HG03378 (cell line): ENCODE results near the gene LRP3.
"Not testable (repeated sequence)": the region's sequence is repeated elsewhere in the genome, so short reads cannot be mapped to it uniquely, and the experiment has no call there.

Experiments used
- ATAC-seq: cut with Tn5 transposase; IDR thresholded peaks from one replicate; pipeline ENCODE4 v1.9.1; 2021; ENCODE audit warnings: mild to moderate bottlenecking, moderate library complexity; ENCODE audit not compliant: unreplicated experiment

Gene LRP3

DNA sequence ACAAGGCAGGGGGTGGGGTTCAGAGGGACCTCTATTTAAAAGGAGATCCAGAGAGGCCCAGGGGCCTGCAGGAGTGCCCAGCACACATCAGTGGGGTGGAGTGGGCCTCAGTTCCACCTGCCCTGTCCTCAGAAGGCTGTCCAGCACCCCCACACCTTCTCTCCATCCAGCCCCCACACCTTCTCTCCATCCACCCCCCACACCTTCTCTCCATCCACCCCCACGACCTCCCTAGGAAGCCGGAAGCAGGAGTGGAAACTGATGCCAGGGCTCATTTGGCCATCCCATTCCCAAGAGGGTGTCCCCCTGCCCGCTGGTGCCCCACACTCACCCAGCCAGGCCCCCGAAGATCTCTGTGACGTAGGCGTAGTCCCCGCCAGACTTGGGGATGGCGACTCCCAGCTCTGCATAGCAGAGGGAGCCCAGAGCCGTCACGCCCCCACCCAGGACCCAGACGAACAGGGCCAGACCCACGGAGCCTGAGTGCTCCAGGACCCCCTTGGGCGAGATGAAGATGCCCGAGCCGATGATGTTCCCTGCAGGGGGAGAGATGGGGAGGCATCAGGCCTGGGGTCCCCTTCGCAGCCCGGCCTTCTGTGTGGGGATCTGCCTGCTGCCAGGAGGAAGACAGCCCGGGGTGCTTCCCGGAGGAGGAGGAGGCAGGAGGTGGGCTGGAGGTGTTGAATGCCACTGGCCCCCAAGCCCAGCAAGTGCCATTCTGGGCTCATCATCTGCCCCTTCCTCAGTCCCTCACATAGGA, 21.5 kb downstream of the LRP3 start:
- no peak for ATAC-seq

DNA sequence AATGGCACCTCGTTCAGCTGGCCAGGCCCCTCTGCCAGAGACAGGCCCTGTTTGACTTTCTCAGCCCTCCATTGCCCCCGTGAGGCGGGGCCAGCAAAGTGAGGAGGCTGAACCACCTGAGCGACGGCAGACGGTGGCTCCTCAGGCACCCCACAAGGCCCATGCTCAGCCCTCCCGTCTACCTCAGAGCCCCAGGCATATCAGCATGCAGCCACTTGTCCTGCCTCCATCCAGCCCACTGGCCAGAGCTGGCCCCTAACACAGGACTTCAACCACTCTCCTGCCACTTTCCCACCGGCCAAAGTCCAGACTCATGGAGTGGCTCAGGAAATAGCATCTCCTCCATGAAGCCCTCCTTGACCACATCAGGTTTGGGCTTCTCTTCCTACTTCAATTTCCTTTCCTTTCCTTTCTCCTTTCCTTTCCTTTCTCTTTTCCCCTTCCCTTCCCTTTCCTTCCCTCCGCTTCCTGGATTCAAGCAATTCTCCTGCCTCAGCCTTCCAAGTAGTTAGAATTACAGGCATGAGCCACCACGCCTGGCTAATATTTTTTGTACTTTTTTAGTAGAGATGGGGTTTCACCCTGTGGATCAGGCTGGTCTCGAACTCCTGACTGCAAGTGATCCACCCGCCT, 22.2 kb downstream of the LRP3 start:
- no peak for ATAC-seq

DNA sequence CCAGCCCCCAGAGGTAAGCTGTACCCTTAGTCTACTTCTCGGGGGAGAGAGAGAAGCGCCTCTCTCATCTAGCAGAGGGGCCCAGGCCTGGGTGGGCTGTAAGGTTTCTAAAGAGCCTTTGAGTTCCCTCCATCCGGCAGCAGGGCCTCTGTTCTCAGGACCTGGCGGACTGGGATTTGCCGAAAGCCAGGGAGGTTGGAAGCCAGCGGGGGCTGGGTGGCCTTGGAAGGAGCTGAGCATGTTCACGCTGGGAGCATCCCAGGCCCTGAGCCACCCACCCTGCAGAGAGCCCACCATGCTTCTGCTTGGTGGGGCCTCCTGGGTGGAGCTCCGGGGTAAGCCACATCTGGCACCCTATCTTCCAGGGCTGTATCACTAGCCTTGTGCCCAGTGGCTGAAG, 23.8 kb downstream of the LRP3 start:
- no peak for ATAC-seq

DNA sequence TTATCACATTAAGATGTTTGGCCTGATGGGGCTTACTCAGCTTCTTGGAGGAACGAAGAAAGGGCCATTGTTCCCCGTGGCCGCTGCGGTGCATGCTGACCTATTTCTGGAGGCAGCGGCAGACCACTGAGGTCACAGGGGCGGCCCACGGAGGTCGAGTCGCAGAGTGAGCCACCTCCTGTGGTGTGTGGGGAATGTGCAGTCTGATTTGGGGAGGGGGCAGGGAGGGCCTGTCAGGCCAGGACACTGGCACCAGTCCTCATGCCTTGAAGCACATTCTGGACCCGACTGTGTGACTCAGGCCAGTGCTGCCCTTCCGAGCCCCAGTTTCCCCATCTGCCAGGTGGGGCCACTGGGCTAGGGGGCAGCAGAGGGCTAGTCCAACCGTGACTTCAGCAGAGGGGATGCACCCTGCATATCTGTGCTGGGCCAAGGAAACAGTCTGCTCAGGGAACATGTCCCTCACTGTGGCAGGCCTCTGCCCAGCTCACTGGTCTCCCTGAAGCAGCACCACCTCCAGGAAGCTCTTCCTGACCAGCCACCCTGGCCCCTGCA, 25.2 kb downstream of the LRP3 start:
- ATAC-seq, result no peak

DNA sequence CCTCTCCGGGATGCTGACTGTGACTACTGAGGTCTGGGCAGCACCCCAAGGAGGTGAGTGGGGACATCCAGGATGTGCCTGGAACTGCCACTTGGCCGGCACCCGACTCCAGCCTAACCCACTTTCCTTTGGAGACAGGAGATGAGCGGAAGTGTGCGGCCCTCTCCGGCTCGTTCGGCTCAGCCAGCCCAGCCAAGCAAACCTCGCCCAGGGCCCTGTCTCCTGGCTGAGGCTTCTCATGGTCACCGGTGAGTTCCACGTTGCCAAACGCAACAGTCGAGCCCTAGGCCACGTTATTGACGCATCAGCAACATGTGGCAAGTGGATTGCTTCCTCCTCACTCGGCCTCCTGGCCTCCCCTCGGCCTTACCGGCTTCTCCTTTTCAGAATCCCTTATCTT, 26.0 kb downstream of the LRP3 start:
- ATAC-seq, result no peak

DNA sequence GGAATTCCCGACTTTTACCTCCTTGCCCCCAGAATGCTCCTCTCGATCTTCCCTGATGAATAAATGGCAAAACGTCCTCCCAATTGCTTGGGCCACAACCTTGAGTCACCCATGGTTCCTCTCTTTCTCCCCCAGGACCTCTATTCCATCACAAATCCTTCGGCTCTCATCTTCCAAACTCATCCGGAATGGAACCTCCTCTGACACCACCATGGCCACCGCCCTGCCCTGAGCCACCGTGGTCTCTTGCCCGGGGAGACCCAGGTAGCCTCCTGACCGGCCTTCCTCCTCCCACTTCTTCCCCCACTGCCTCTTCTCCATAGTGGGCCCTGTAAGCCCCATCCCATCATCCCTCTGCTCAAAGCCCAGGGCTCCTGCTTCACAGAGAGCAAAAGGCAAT, 26.6 kb downstream of the LRP3 start:
- no peak for ATAC-seq

DNA sequence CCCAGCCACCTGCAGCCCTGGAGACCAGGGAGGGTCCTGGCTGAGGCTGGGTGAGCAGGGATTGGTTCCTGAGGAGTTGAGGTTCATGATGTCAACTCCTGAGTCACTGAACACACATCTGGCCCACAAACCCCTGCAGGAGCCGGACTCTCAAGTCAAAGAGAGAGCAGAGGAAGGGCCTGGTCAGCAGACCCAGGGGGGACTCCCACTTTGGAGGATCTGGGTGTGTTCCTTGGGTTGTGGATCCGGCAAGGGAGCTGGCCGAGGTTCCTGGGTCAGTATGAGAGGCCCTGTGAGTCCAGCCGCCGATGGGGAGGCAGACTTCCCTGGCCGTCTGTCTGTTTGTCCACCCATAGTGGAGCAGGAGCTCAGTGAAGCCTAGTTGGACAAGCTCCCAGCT, 27.5 kb downstream of the LRP3 start:
- no peak for ATAC-seq

DNA sequence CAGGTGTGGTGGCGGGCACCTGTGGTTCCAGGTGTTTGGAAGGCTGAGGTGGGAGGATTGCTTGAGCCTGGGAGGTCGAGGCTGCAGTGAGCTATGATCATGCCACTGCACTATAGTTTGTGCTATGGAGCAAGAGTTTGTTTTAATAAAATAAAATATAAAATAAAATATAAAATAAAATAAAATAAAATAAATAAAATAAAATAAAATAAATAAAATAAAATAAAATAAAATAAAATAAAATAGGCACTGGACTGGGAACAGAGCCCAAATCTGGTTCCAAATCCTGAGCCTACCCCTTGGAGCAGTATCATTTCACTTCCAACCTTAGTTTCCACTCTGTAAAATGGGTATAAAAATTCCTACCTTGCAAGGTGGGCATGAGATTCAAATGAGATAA, 28.1 kb downstream of the LRP3 start:
- ATAC-seq, result not testable (repeated sequence)

DNA sequence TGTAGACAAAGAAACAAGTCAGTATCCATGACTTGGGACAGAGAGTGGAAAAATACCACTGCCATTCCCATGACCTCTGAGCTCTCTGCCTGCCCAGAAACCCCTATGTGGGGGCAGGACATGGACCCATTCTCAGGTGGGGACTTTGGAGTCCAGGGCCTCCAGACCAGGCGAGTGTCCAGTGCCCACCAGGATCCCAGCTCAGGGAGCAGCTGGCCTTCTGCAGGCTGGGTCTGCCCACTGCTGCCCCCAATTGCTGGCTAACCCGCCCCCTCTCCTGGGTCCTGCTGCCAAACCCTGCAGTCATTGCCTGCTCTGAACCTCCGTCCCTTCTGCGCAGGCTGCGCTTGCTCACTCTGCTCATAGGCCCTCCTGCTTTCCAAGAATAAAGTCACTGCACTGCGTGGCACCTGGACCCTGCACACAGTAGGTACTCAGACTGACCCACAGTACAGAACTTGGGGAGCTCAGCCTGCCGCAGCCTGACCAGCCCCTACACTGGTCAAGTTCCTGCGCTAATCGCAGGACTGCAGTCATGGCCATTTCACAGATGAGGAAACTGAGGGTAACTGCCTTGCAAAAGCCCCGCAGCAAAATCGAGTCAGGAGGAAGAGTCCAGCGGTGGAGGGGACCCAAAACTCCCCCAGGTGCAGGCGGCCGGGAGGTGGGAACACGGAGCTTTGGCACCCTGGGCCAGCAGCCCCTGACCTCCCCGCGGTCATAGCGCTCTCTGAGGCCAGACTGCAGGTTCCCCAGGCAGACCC, 30.7 kb downstream of the LRP3 start:
- ATAC-seq, result no peak

DNA sequence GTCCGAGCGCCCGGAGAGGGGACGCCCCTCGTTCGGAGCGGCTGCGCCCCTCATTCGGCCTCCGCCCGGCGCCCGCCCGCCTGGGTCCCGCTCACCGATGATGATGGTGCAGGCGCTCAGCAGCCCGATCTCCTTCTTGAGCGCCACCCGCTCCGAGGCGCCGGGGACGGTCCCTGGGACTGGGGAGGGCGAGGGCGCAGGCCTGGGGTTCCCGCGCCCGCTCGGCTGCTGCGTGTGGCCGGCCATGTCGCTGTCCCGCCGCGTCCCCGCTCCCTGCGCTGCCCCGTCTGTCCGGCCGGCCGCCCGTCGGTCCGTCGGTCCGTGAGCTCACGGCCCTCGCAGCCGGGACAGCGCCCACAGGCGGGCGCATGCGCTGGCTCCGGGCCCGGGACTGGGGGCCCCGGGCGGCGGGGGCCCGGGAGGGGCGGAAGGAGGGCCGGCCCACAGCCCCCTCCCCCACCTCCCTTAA, 31.4 kb downstream of the LRP3 start, which contains the start of gene SLC7A10:
Gene SLC7A10, minus strand, starts transcription at position 393 of the 469 bp plus-strand sequence. Its CDS starts 147 bp downstream, at position 246.
- no peak for ATAC-seq

DNA sequence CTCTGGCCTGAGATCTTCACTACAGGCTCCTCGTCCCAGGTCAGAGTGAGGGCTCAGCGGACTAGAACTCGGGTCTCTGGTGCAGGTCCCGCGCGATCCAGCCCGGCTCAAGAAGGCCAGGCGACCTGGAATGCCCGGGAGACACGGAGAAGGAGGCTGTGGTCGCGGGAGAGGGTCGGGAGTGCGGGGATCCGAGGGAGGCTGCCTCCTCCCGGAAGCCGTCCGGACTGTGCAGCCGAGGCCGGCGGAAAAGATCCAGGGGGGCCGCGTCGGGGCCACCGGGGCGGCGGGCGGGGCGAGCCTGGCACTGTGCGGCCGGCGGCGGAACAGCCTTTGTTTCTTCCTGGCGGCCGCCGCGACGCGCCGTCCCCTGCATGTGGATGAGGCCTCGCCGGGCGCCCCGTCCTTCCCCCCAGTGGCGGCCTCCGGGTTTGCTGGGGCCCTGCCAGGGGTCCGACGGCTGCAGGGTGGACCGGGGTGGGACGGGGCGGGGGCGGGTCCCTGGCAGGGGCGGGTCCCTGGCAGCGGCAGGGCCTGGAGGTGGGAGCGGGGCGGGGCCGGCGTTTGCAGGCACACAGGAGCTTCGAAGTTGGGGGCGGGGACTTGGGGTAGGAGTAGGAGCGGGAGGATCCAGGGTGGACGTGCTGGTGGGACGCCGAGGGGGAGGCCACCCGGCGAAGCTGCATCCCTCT, 32.6 kb downstream of the LRP3 start:
- no peak for ATAC-seq

DNA sequence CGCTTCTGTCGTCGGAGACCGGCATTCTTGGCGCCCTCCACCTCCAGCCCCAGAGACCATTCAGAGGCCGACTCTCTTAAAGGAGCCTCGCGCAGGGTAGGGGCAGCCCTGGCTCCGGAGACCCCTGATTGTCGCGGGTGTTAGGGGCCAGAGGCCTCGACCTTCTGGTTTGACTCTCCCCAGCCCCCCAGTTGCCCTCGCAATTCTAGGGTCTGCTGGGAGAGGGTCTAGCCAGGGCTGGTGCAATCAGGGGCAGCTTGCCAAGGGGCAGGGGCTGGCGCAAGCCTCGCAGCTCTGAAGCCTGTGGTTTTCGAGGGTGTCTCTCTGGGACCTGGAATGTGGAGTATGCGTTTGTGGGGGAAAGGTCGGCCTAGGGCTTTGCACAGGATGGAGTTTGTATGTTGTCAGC, 33.1 kb downstream of the LRP3 start:
- ATAC-seq, result no peak

DNA sequence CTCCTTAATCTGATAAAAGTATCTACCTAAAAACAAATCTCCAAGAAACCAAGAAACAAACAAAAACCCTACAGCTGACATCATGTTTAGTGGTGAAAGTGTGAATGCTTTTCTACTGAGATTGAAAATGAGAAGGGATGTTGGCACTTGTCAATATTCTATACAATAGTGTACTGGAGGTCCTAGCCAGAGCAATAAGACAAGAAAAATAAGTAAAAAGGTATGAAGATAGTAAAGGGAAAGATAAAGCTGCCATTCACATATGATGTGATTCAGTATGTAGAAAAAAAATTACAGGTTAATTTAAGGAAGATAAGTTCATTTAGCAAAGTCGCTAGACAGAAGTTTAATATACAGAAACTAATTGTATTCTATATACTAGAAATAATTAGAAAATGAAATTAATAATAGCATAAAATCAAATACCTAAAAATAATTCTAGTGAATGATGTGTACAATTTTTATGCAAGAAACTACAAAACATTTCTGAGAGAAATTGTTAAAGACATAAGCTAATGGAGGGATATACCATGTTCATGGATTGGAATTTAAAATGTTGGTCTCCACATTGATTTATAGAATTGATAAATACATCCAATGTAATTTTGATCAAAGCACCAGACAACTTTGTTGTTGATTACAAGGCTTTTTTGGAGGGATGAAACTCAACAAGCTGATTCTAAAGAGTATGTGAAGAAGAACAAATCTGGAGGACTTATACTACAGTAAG, 33.9 kb downstream of the LRP3 start:
- no peak for ATAC-seq

DNA sequence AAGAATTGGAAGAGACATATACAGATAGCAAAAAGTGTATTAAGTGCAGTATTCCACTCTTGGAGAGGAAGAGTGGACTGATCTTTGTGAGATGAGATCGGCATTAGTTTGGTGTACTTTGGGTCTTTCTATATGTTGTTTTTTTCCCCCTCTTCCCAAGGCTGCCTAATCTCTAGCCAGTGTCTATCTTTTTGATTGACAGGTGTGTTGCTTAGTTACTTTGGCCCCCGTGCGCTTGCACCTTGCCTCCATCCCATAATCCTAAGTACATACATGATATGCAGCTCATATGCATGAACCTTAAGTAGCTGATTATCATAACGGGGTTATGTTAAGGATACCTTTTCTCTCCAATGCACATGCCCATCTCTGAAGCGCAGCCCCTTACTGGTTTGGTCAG, 35.8 kb downstream of the LRP3 start:
- no peak for ATAC-seq

DNA sequence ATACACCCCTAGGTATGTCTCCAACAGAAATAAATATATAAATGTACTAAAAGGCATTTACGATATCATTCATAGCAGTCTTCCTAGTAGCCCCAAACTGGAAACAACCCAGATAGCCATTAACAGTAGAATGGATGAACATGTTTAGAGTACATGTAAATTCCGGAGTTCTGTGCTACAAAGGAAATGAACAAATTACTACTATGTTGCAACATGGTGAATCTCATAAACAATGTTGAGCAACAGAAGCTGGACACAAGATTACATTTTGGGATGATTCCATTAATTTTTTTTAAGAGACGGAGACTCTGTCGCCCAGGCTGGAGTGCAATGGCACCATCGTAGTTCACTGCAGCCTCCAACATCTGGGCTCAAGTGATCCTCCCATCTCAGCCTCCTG, 37.4 kb downstream of the LRP3 start:
- no peak for ATAC-seq

DNA sequence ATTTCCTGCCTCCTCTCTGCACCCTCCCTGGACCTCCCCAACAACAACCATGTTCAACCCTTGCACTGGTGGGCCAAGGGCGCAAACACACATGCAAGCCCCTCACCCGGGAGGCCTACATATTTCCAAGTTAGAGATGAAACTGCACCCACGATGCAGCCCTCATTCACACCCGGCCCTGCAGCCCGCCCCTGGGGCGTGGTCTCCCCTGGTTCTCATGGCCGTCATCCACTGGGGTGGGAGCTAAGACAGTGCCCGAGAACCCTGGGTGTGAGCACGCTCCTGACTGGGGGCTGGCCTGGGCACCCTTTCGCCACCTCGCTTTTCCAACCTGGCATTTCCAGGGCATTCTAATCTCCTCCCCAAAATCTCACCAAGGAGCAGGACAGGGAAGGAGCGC, 38.5 kb downstream of the LRP3 start:
- no peak for ATAC-seq

DNA sequence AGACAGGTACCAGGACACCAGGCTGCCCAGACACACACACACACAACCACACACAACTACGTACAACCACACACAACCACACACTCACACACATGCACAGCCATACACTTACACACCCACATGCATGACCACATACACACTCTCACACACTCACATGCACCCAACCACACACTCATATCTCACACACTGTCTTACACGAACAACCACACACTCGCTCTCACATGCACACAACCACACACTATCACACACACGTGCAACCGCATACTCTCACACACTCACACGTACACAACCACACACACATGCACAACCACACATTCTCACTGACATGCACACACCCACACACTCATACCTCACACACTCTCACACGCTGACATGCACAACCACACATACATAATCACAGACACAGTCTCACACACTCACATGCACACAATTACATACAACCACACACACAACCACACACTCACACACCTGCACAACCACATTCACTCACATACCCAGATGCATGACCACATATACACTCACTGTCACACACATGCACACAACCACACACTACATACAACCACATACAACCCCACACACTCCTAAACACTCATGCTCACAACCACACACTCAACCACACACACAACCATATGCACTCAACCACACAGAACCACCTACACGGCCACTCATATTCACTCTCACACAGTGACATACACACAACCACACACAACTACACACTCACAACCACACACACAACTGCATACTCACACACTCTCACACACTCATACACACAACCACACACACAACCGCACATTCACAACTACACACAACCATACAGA, 39.1 kb downstream of the LRP3 start:
- no peak for ATAC-seq

DNA sequence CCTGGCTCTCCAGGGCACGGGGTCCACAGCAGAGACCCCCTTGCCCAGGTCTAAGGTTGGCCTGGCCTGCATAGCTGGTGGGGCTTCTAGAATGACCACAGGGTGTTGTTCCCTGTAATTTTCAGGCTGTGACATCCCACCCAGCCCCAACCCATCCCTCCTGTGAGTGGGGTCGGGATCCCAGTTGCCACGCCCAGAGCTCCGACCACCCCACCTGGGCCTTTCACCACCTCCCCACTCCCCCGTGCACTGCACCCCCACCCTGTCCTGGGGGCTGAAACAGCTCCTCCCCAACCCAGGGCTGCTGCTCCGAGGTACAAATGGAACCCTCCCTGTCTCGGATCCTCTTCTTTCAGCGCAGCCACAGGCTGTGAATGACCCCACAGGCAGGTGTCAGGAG, 40.0 kb downstream of the LRP3 start:
- no peak for ATAC-seq

DNA sequence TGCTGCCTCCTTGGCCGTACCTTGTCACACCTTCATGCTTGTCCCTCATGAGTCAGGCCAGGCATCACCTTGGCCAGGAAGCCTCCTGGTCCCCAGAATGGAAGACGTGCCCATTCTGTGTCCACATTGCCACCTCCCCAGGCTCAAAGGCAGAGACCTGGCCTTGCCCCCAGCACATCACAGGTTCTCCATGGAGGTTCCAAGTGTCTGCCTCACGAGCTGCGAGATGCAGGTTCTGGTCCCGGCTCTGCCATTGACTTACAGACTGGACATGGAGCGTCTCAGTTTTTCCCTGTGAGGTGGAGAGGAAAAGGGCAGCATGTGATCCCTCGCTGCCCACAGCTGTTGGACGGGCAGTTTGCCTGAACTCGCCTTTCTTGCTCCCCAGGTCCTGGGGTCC, 40.6 kb downstream of the LRP3 start:
- no peak for ATAC-seq
